Measurements from ENCODE around the gene ESD.
A peak's percentile ranks its signal among the peaks of the same experiment; 100 is the strongest.

Gene ESD

DNA sequence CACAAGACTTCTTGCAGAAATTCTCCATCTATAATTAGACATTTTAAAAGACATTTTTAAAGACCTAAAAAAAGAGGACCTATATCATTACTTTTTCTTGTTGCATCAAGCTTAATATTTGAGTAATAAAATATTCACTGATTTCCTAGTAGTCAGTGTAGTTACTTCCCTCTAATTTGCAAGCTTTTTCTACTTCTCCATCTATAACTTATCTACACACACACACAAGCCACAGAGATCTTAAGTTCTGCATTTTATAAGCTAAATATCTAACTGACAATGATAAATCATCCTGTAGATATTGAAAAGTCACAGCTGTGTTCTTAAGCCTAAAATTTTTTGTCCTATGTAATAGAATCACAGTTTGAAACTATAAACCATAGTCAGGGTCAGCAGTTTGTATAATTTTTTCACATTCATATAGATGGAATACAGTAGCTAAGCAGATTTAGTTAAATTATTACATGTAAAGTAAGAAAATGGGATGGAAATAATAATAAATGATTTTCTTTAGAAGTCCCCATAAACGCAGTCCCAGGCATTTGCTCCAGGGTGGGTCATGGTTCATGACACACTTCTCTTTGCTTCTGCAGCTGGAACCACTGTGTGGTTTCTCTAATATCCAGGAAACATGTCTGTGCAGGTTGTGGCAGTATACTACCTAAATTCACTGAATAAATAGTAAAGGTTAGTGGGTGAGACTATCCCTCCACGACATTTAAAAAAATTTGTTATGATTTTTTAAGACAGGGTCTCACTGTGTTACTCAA, 60.2 kb downstream of the ESD start:
- TF ChIP-seq, protein P1, sequence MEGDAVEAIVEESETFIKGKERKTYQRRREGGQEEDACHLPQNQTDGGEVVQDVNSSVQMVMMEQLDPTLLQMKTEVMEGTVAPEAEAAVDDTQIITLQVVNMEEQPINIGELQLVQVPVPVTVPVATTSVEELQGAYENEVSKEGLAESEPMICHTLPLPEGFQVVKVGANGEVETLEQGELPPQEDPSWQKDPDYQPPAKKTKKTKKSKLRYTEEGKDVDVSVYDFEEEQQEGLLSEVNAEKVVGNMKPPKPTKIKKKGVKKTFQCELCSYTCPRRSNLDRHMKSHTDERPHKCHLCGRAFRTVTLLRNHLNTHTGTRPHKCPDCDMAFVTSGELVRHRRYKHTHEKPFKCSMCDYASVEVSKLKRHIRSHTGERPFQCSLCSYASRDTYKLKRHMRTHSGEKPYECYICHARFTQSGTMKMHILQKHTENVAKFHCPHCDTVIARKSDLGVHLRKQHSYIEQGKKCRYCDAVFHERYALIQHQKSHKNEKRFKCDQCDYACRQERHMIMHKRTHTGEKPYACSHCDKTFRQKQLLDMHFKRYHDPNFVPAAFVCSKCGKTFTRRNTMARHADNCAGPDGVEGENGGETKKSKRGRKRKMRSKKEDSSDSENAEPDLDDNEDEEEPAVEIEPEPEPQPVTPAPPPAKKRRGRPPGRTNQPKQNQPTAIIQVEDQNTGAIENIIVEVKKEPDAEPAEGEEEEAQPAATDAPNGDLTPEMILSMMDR (IDR thresholded peaks at IDR 0.05; ENCODE audit: low read depth, low read length) = no peak
- no peak overlapping the region for H3K4me3 ChIP-seq (ENCODE audit: low read depth, low read length)

DNA sequence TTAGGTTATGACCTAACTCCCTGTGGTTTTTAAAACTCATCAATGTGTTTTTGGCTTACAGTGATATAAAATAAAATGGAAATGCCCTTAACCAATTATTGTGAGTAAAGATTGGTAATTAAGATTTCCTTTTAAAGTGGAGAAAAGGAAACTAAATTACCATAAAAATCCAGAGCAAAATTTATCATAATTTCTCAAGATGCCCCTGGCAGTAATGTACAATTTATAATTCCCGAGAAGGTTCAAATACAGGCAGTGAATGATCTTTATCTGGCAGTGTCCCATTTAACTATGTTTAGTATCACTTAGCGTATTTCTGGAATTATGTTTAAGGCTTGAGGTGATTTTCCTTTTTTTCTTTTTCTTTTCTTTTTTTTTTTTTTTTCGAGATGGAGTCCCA, 61.5 kb downstream of the ESD start:
- TF ChIP-seq, protein P1 (IDR thresholded peaks at IDR 0.05; ENCODE audit: low read depth, low read length) = no peak
- no peak overlapping the region for H3K4me3 ChIP-seq (ENCODE audit: low read depth, low read length)

DNA sequence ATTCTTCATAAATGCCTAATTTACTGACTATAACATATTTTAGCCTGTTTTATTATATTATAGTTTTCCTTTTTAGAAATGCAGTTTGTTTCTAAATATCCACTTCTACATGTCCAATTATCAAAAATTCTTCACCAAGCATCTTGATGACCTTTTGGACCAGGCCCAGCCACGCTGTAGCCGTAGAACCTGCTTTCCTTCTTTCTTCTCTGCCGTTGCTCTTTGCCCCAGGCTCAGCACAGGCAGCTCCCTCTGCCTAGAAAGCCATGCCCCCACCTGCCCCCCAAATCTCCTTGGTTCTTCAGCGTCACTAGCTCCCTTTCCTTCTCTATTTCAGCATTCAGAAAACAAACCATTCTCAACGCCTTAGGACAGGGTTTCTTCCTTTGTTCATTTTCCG, 65.4 kb downstream of the ESD start:
- TF ChIP-seq, protein P1 (IDR thresholded peaks at IDR 0.05; ENCODE audit: low read depth, low read length) = no peak
- no peak overlapping the region for H3K4me3 ChIP-seq (ENCODE audit: low read depth, low read length)

DNA sequence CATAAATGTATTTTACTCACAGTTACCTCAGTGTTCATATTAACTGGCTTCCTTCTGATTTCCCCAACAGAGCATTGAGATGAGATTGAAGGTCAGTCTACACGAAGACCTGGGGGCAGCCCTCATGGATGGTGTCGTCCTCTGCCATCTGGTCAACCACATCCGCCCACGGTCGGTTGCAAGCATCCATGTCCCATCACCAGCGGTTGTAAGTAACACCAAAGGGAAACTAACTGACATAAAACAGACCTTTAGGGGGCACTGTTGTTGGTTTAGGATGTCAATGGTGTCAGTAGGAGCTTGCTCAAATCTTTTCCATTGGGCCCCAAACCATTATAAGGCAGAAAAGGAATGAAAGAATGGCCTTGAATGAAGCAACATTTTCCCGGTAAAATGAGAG, 68.2 kb downstream of the ESD start:
- no peak overlapping the region for H3K4me3 ChIP-seq (ENCODE audit: low read depth, low read length)
- TF ChIP-seq, protein P1 (IDR thresholded peaks at IDR 0.05; ENCODE audit: low read depth, low read length) = 0 out of 2 replicates have a peak, but pooled peaks have one; percentile 4

DNA sequence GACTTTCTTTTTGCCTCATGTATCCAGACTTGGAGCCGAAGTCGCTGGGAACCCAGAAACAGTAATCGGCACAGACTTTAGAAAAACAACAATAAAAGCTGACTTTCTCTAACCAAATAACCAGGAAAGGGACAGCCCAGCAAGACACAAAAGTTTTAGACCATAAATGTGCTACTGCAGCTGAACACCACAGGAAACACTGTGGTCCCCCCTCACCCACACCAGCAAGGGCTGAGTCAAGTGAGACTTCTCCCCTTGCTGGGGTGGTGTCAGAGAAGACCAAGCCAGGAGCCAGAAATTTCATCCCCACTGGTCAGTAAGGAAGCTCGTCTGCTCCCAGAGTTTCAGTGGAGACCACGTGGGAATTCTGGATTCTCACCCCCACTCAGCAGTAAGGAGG, 70.6 kb downstream of the ESD start:
- TF ChIP-seq, protein P1 (IDR thresholded peaks at IDR 0.05; ENCODE audit: low read depth, low read length) = no peak
- no peak overlapping the region for H3K4me3 ChIP-seq (ENCODE audit: low read depth, low read length)

Measured in WI38 (cell line).